ENCODE measurements around the gene PCGF6. TPM values are rescaled to one million over a fixed set of nuclear protein-coding genes. Genes with fewer than 3 reads are reported as not detected.
A peak's percentile ranks its signal among the peaks of the same experiment; 100 is the strongest.

PCGF6 gene
- total RNA-seq, 1 donor from 2014 or later = 11.0 TPM

DNA sequence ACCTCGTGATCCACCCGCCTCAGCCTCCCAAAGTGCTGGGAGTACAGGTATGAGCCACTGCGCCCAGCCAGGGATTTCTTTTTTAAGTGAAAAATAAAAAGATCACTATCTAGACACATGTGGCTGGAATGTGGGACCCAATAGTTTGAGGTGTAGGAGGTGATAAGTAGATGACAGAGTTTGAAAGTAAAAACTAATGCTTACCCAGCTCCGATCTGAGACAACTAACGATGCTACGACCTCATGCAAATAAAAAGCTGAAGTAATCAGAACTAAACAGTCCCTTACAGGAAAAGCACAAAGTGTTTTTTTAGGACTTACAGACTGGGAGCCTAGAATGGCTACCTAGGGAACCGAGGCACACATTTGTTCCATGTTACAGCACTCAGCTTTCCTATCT lies 23.0 kb downstream of the PCGF6 start:
- DNase-seq (ENCODE audit: low spot score) = no peak

GRCh38 chr10:103316087-103316486 lies 34.9 kb downstream of the PCGF6 start:
- no peak for DNase-seq (ENCODE audit: low spot score)

DNA sequence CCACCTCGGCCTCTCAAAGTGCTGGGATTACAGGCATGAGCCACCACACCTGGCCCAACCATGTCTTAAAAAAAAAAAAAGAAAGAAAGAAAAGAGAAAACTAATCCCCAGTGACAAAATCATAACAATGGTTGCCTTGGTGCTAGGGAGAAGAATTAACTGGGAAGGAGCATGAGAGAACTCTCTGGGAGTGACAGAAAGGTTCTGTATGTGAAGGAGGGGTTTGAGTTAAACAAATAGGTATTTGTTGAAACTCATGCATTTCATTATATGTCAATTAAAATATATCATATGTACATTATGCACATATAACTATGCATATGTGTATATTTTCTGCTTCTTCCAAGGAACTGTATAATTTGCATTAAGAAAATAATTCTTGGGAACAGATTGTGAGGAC lies 40.7 kb downstream of the PCGF6 start:
- no peak for DNase-seq (ENCODE audit: low spot score)

DNA sequence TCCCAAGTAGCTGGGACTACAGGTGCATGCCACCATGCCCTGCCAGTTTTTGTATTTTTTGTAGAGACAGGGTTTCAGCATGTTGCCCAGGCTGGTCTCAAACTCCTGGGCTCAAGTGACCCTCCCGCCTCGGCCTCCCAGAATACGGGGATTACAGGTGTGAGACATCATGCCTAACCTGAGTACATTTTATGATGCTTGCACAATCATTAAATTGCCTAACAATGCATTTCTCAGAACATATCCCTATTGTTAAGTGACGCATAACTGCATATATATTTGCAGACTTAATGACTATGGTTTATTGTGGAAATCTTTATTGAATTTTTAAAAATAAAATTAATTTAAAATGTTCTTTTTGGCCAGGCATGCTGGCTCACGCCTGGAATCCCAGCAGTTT lies 43.3 kb downstream of the PCGF6 start:
- peak; percentile 20 for DNase-seq (ENCODE audit: low spot score)

DNA sequence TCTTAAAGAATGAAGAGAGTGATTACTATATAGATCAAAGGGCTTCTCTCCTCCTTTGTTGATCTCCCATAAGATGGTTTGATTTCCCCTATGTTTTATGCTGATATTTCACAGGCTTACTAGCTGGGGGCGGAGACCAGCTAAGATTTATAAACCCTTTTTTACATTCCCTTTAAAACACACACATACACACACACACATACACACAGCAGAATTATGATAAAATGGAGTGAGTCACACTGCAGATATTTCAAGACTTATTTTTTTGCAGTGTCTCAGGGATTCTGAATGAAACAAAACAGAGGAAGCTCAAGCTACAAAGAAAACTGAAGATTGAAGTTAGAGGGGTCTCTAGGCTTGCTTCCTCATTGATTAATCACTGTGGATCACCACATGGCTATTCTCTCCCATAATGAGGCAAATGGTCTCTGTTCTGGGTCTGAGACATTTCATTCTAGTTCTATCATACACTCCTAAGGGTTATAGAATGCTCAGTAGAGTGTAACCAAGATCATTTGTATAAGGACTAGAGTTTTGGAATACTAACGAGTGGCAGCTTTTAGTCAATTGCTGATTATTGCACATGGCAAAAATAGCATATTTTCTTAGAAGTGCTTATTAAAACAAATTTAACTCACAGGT lies 55.4 kb downstream of the PCGF6 start:
- DNase-seq (ENCODE audit: low spot score) = no peak

- DNase-seq (ENCODE audit: low spot score) = peak; percentile 9
Measured at GRCh38 chr10:103291588-103291987, 59.4 kb downstream of the PCGF6 start.

DNA sequence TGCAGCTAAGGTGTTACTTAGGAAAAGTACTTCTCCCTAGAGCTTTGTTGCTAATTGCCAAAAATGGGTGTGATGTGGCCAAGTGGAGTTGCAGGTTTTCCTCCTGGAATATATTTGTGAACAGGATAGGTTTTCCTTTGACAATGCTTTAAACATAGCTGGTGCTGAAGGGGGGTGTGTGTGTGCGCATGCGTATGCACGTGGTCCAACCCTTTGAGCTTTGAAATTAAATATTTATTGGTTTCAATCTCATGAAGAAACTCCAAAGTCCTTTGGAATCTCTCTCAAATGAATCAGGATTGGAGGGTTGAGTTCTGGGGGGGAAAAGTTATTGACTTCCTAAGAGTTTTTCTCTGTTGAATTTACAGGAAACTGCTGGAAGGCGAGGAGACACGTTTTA lies 62.9 kb downstream of the PCGF6 start:
- no peak for DNase-seq (ENCODE audit: low spot score)

- DNase-seq (ENCODE audit: low spot score) = peak; percentile 65
Measured at GRCh38 chr10:103284170-103284569, 66.8 kb downstream of the PCGF6 start.

- DNase-seq (ENCODE audit: low spot score) = no peak
Measured at GRCh38 chr10:103282961-103283360, 68.0 kb downstream of the PCGF6 start.

GRCh38 chr10:103281753-103282152 lies 69.2 kb downstream of the PCGF6 start:
- DNase-seq (ENCODE audit: low spot score) = peak; percentile 69

- no peak for DNase-seq (ENCODE audit: low spot score)
Measured at GRCh38 chr10:103280506-103280905, 70.4 kb downstream of the PCGF6 start.

DNA sequence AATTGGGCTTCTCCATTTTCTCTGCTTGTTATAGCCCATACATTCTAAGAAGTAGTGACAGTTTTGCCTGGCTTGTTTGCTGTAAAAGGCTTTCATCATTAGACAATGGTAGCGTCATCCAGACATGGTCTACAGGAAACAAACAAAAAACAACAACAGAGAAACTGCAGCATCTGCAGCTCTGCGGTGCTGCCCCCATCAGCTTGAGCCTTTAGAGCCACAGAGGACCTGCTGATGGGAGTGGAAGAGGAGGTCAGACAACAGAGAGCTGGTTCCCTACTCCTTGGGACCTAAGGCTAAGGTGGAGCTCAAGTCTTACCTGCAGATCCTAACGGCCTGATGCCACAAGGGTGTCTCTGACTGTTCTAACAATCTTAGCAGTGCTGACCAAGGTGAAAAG lies 70.9 kb downstream of the PCGF6 start:
- DNase-seq (ENCODE audit: low spot score) = no peak

DNA sequence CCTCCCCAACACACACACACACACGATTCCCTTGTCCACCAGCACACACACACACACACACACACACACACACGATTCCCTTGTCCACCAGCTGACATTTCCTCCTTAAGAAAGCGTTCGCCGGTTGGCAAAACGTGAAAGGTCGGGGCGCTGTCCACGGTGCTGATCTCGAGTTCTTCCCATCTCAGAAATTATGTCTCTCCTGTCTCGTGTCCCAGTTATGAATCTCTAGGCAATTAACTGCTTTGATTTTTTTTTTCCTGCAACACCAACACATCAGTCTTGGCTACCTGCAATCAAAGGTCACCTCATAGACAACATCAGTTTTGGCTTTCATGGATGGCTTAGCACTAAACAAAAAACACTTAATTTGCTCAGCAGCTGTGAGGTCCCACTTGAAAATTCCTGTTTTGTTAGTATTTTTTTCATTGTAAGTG lies 72.1 kb downstream of the PCGF6 start:
- no peak for DNase-seq (ENCODE audit: low spot score)

GRCh38 chr10:103278537-103278823 lies 72.5 kb downstream of the PCGF6 start:
- no peak for DNase-seq (ENCODE audit: low spot score)

GRCh38 chr10:103277713-103278536 lies 73.0 kb downstream of the PCGF6 start:
- DNase-seq (ENCODE audit: low spot score) = no peak

- DNase-seq (ENCODE audit: low spot score) = no peak
Measured at GRCh38 chr10:103276896-103277712, 73.8 kb downstream of the PCGF6 start, which contains the start of gene INA. TSS of gene INA (plus strand) at chr10:103277138. CDS start at chr10:103277212, 74 bp downstream.

DNA sequence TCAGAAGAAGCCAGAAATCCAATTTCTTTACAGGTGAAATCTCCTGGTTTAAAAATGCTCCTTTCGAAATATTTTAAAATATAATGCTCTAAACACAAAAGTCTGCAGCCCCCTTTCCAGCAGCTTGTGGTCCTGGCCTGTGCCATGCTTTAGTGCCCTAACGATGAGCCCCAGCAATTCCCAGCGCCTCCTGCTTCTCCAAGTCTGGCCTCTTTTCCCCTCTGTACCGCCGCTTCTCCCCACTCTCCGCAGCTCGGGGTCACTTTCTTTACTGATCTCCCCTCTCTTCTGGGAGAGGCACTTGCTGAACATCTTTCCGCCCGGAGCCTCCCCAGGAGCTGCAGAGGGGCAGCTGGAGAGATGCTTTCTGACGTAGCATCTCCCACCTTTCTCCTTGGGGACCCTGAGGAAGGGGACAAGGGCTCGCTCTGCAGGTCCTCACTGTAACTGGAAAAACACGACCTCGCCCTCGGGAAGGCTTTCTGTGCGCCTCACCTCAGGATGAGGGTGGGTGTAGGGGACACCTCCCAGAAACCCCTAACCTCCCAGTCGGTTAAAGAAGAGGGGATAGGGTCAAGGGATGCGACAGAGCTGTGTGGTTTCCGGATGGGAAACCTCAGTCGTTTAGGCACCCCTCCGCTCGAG lies 74.6 kb downstream of the PCGF6 start:
- DNase-seq (ENCODE audit: low spot score) = no peak

DNA sequence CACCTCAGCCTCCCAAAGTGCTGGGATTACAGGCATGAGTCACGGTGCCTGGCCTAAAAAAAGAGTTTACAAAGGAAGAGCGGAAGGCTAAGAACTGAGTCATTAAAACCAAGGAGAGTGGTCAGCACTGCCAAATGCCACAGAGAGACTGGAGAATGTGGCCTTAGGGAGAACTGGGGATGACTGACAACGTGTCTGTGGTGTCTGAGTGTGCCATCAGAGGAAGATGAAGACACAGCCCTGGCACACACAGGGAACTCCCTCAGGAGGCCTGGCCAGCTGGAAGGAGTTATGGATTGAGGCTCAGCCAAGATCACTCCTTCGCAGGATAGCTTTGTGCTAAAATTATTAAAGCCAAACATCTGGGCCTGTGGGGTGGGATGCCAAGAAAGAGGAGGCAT lies 77.9 kb downstream of the PCGF6 start:
- no peak for DNase-seq (ENCODE audit: low spot score)

GRCh38 chr10:103265717-103266329 lies 85.1 kb downstream of the PCGF6 start:
- no peak for DNase-seq (ENCODE audit: low spot score)

DNA sequence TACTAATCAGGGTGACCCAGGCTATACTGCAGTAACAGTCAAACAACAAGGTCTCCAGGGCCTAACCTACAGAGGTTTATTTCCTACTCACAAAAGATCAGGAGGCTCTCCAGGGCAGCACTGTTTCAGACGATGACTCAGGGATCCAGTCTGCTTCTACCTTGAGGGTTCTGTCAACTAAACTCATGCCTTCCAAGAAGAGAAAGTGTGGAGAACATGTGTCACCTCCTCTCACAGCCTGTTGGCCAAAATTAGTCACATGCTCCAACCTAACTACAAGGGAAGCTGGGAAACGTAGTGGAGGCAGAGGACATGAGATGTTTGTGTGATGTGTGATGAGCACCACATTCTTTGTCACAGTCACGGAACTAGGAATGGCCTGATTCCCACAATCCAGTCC lies 88.7 kb downstream of the PCGF6 start:
- no peak for DNase-seq (ENCODE audit: low spot score)

GRCh38 chr10:103259989-103260388 lies 91.0 kb downstream of the PCGF6 start:
- no peak for DNase-seq (ENCODE audit: low spot score)
